Measurements from ENCODE around the gene CAMK2D.
A peak's percentile ranks its signal among the peaks of the same experiment; 100 is the strongest.

Gene CAMK2D

DNA sequence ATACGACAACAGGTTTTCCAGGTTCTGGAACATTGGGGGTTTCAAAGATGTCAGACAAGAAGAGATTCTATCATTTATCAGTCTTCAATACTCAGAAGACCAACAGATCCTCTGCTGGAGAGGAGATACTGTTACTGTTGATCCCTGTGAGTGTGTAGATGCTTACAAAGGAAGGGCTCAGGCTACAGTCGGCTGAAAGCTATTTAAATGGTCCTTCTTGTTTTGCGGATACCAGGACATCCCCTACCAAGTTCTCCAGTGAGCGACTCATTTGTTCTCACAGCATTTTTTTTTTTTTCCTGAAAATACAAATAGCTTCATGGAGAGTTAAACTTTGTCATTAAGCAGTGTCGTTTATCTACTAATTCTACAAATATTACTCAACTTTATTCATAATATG lies 201.6 kb downstream of the CAMK2D start:
- no peak for DNase-seq

DNA sequence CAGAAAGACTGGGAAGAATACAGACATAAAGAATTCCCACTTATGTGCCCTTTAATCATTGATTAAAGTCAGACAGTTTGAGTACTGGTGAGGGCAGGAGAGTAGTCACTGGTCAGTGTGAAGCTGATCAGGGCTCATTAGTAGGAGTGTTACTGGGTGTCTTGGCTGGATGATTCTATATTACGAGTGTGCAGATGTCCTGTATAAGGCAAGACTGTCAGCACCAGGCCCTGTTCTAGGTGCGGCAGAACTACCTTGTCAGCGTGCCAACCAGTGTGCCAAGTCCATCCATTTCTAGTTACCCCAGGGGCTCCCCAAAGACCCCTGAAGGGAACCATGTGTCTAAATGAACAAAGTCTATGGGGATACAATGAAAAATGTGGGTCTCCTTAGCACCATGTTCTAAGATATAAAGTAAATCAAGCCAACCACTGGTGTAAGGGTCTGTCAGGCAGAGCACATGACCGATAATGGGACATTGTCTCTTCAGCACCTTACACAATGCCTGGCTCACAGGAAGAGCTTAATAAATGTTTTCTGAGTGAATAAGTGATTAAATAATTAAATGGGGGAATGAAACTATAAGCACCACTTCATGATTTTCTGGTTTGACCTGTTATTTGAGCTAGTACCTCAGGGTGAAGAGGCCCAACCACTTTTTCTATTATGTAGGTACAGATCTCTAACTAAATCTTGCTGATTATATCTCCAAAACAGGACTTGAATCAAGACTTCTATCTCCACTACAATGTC lies 205.0 kb downstream of the CAMK2D start:
- DNase-seq = no peak

DNA sequence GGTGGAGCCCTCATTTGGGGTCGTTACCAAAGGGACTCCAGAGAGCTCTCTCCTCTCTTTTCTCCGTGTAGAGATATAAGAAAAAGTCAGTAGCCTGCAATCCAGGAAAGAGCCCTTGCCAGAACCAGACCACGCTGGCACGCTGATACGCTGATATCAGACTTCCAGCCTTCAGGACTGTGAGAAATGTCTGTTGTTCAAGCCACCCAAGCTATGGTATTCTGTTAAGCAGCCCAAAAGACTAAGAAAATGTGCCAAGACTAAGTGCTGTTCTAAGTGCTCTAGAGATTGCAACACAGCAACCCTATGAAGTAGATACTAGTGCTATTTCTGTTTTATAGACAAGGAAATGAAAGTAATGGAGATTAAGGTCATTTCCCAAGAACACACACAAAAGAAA lies 205.7 kb downstream of the CAMK2D start:
- DNase-seq = peak; percentile 71

DNA sequence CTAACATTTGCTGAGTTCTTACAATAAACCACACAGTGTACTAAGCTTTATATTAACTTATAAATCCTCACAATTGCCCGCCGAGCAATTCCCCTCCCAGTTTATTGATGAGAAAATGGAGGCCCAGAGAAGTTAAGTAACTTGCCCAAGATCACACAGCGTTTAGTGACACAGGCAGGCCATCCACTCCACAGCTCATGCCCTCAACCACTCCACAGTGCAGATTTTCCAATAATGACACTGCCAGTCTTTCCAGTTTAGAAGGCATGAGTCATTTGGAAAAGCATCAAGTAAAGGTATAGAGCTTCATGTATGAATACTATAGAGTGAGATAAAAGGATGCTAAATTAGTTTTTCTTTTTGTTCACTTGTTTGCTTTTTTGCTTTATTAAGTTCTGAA lies 208.5 kb downstream of the CAMK2D start:
- DNase-seq = no peak

DNA sequence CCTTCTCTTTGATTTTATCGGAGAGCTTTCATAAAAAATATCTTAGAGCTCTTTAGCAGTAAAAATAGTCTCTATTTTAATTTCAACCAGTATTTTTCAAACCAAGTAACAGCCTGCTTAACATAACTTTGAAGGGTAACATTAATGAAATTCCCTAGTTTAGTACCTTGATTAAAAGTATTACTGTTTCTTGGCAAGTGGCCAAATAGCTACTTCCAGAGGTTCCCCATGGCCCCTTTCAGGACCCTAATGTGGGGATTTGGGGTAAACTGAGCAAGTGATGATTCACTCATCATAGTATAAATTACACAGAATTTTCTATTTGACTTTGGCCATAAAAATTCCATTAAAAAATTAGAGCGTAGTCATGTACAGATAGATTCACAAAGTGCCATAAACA lies 211.0 kb downstream of the CAMK2D start:
- no peak for DNase-seq

DNA sequence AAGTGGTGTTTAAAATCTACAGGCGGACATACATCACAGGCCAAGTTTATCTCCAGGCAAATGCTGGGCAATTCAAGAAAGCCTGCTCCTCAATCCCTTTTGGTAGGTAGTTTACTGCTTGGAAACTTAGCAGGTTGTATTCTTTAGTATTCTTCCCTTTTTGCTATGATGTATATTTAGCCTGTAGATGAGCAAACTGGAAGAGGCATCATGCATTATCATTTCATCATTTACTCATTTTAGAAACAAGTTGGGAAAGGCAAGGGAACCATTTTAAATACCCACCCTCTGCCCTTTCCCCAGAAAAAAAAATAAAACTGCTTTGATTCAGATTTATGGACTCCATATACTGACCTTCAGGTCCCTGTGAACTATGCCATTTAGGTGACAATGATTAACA lies 213.2 kb downstream of the CAMK2D start:
- no peak for DNase-seq

DNA sequence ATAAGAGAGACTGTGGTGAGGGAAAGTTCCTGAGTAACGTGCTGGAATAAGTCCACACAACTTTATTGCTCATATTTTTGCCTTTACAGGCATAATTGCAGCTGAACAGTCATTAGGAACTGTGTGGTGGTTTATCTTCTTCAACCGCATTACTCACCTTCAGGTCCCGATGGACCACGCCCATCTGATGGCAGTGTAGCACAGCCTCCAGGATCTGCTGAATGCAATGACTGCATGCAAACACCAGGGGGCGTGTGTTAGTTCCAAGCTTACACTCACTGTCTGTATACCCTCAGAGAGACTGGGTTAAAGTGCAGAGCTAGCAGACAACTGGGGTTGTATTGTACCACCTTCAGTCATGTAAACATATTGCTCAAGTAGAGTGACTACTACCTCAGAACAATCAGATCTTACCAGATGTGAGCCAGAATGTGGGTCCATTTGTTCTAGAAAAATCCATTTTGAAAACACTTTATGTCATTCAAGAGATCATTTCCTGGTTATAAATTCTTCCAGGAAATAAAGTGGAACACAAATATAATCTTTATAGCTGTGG lies 214.0 kb downstream of the CAMK2D start:
- DNase-seq = peak; percentile 88

DNA sequence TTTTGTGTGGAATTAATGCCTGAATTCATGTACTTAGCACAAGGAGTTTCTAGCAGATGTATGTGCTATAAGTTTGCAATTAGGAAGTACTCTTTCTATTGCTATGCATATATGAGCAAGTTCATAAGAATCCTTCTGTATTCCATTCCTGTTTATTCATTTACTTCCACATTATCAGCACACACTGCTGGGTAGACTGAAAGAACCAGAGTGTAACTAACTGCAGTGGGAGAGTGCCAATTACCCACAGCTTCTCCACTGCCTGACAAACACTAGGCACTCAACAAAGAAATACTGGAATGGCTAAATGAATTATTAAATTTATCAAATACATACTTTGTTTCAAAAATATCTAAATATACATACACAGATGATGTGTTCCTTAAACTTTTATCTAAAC lies 219.6 kb downstream of the CAMK2D start:
- DNase-seq = no peak

DNA sequence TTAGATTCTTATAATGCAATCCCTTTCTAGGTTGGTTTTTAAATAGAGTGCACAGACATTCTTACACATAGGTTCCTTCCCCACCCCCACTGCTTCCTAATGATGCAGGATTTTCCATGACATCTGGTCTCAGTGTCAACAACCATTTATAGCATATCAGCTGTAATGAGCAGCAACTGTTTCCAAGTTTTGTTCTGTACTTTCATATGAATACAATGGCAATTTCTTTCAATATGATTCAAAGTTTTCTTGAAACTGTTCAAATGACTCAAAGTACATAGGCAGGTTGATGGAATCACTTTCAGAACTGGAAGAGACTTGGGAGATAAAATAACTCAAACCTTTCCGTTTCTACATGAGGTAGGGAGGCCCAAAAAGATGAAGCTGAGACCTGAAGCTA lies 220.7 kb downstream of the CAMK2D start:
- DNase-seq = no peak

DNA sequence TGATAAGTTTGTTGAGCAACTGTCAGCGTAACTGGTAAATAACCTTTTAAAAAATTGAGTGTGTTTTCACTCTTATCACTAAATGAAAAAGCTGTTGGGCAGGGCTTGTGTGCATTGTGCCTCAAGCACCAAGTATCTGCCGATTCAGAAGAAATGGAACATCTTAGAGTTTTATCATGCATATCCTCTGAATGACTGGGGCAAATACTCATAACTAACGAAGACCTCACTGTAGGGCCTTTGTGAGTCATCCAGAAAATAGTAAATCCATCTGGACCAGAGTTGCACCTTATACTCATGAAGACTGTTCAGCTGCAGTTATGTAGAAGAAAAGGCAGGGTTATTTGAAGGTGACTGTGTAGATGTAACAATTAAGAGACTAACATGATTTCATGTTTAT lies 222.1 kb downstream of the CAMK2D start:
- DNase-seq = no peak

DNA sequence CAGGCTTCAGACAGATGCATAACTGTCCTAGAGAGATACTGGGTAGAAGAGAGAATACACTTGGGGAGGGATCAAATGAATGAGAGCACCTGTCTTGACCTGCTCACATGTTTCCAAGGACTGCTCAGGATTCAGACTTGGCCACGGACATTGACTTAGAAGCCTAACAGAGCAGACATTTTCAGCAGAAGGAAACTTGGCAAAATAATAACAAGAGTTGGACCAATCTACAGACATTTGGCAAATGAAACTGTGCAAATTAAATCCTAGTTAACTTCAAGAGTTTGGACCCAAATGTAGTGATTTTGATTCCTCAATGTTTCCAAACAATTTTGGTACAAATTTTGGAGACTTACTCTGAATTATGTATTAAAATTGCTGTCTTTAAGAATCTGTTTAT lies 223.9 kb downstream of the CAMK2D start:
- no peak for DNase-seq

DNA sequence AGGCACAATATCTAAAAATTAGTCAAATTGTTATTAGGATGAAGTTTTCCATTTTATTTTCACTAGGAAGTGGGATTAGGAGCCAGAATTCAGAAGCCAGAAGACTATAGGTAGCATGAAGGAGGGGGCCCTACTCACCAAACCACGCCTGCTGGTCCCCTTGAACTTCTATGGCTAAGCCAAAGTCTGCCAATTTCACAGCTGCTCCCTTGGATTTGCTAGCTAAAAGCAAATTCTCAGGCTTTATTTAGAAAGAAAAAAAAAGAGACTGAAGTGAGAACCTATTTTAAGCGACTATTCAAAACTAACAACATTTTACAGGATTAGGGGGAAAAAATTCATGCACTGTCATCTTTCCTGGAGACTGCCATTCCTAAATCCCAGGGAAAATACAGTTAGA lies 224.3 kb downstream of the CAMK2D start:
- DNase-seq = no peak

DNA sequence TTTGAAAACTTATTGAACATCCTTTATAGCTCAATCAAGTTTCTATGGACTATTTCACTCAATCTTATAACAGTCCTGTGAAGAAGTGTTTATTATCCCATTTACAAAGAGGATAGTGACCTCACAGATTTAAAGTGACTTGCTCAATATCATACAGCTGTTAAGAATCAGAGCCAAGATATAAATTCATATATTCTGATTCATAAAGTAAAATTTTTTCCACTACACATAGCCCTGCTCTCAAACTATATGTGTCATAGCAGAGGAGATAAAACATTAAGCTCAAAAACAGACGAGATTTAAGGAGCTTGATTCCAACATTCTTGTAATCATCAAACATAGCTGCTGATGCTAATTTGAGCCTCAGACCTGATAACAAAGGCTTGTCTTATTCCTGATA lies 226.8 kb downstream of the CAMK2D start:
- no peak for DNase-seq

DNA sequence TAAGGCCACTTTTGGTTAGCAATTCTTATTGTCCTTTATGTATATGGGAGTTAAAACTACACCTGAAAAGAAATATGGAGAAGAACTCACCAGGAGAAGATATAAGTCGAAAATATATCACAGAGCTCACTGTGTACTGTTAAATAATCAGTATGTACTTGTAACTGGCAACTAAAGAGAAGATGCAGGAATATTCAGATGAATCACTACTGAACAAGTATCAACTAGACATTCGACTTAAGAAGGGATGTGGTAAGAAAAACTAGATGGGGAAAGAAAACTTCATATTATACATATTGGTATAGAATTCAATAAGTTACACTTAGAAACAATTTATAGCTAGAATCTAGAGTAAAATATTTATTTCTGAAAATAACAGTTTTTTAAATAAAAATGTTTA lies 230.0 kb downstream of the CAMK2D start:
- no peak for DNase-seq

DNA sequence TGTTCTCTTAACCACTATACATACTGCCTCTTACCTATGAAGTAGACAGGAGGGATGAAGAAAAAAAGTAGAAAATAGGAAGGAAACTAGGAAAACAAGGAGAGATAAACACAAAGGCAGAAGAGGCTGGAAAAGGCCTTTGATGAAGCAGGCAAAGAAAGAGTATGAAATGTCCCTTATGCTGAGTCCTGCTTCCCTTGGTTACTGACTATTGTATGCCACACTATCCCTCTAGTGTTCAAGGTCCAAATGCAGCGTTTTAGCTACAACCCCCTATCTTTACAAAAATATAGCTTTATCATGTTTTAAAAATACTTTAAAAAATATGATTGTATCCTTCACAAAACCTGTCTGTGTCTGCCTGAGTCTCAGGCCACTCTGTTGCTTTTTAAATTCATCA lies 233.1 kb downstream of the CAMK2D start:
- no peak for DNase-seq

DNA sequence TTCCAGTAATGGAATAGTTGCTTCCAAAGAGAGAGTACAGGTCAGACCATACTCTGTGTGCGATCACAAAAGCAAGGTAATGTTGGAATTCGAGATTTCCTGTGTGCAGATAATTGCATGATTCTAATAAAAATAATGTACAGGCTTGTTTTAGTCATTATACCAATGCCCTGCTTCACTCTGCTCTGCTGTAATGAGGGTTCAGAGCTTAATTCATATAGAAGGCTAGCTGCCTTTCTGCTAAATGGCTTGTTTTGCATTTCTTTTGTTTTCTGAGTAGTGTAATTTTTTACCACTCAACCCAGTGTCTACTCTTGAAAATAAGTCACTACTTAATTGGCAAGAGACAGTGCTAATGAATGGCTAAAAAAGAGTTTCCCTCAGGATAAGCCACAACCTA lies 236.0 kb downstream of the CAMK2D start:
- no peak for DNase-seq

DNA sequence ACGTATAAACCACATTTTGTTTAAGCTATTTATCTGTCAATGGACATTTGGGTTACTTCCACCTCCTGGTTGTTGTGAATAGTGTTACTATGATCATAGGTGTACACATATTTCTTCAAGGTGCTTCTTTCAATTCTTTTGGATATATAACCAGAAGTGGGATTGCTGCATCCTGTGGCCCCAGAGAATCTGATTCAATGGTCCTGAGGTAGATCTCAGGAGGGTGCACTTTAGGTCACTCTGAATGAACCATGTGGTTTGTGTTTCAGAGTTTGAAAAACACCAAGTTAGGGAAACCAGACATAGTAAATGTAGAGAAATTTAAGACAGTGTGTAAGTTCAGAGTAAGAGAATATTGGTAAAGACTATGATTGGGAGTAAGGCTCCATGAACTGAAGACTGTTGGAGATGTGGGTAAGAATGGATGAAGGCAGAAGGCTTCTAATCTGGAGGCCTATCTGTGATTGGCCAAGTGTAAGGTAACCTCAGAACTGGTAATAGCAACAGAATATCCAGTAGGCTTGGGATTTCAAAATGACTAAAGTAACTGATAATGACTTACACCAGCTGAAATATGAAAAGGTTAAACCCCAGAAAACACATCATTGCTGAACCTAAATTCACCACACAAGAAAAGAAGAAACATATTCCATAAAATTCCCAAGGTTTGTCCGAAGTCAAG lies 236.9 kb downstream of the CAMK2D start:
- no peak for DNase-seq

DNA sequence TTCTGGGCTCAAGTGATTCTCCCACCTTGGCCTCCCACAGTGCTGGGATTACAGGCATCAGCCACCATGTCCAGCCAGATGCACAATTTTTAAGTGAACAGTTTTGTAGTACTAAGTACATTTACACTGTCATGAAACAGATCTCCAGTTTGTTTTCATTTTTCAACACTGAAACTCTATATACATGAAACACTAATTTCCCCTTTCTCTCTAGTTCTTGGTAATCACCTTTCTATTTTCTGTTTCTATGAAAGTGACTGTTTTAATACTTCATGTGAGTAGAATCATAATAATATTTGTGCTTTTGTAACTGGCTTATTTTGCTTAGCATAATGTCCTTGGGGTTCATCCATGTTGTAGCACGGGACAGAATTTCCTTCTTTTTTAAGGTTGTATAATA lies 237.4 kb downstream of the CAMK2D start:
- DNase-seq = no peak

DNA sequence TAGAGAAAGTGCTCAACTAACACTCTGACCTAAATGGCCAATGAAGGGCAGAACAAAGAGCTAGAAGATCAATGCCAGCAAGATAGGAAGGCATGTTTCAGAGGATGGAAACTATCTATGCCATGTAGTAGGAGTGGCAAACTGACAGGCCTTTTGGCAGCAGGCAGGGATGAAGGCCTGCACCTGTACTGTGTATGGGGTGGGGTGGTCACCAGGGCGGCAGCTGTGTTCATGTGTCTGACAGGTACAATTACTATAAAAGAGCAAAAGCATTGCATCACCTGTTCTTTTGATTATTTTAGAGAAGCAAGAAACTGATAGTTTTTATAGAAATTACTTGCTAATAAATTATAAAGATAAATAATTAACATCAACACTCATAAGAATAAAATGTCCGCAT lies 239.1 kb downstream of the CAMK2D start:
- DNase-seq = no peak

DNA sequence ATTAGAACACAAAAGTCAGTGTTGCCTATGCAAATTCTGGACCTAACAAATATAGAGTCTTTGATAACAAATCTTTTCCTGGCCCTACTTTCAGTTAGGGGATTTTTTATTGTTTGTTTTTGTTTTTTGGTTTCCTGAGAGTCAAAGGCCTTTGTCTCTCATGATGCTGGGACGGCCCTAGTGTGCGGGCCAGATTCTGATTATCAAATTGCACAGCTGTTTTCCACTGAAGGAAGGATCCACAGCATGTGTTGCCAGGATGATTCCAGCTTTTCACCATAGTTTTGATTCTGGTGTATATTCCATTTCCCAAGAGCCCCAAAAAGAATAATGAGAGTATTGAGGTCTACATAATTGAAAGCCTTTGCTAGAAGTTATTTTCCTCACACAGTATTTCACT lies 248.2 kb downstream of the CAMK2D start:
- DNase-seq = no peak

DNA sequence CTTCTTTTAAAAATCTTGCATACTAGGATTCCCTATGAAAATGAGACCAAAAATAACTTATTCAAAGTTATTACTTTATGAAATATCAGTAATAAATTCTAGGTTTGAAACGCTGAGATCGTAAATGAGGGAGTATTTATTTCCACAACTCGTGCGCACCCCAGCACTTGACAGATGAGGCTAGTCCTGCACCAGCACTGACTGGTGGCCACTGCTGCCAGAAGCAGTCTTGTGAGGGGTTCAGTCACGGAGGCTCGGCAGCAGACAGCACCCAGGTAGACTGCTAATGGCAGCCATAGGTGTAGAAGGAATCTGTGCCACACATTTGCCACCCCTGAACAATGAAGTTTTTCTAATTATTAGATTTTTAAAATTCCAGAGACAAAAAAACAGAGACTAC lies 248.7 kb downstream of the CAMK2D start:
- DNase-seq = no peak

DNA sequence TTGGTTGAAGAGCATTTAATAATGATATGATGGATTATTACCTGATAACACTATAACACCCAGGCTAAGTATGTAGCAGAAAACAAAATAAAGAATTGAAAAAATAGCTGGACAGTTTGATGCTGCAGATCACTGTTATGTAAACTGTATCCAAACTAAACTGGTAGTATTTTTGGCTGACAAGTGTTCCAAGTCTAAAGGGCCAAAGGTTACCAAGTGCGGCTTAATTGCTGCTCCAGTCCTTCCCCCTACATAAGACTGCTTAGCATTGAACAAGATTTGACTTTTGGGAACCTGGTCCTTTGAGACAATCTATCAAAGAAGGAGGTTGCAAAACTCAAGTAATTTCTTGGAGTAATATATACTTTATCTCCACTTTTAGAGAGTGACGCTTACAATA lies 249.6 kb downstream of the CAMK2D start:
- DNase-seq = no peak

DNA sequence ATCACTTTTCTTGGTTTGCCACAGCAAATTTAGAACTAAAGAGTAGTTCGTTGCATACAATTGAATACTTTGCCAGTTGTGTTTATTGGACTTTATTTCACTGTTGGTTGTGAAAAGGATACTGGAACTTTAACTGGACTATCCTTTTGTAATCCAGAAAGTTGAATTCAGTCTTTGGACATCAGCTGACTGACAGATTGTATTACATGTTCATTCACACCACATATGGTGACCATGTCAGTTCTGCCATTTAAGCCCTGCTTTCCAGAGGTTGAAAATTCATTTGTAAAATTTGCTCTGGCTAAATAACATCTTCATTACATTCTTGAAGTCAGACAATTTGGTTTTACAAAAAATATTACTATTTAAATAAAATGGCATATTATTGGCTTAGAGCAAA lies 251.7 kb downstream of the CAMK2D start:
- DNase-seq = no peak

DNA sequence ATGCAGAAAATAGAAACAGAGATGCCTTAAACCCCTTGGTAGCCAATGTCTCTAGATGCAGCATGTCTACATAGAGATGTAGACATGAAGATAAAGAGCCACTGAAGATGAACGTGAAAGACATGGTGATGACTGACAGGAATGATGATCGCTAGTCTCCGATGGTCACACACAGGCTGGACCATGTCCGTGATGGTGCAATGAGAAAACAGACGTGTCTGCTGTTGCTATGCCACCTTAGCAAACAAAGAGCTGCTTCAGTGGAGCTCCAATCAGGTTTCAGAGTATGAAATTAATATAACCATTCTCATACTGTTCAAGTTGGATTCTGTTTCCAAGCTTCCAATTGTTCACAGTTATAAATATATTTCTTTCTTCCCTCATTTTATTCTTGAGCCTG lies 256.5 kb downstream of the CAMK2D start:
- no peak for DNase-seq

DNA sequence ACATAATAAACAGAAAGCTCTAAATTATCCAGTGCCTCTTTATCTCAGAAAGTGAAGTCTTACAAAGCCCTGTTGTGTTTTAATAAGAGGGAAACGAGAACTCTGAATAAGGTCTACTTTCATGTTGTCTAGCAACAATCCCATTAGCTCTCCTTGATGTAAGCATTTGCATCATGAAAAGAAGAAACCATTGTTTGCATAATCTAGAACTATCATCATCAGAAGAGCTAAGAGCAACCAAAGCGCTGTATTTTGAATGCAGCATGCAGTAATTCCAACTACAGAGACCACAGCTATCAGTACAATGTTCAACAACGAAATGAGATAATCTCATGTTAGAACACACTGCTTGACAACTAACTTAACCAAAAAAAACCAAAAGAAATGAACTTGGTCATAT lies 257.1 kb downstream of the CAMK2D start:
- no peak for DNase-seq

Data from suppressor macrophage treated with lipopolysaccharide for 4 hours (primary cell).